Stimulated activated CD4-positive, alpha-beta T cell treated with anti-CD3 and anti-CD28 coated beads, Interleukin-1b, Interleukin-23, amount 100 ng/mL, for 4 hours (primary cell): Measurements from ENCODE around the gene STUM.
A peak's percentile ranks its signal among the peaks of the same experiment; 100 is the strongest.
"Not testable (repeated sequence)": the region's sequence is repeated elsewhere in the genome, so short reads cannot be mapped to it uniquely, and the experiment has no call there.

Experiments
- DNase-seq, 2 donors: peaks; one replicate each; pipeline ENCODE4 v3.0.0-alpha.2; 2020; ENCODE audit warnings: low read depth in 2 of 2

STUM gene

DNA sequence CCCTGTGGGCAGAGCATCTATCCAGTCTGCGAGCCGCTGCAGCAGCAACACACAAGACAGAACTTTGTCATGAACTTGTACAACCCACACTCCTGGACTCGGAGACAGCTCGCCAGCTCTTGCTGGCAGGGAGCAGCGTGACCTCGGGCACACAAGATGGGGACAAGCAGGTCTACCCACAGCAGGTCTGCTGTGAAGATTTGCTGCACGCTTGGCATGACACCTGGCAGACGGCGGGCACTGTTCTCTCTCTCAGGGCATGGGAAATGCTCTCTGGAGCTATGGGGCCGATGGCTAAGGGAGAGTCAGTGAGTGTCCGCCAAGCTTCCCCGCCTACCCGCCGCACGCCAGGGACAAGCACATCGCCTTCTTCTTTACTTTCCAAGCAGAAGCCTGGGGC is 90.0 kb downstream of the STUM start:
- DNase-seq: no peak

DNA sequence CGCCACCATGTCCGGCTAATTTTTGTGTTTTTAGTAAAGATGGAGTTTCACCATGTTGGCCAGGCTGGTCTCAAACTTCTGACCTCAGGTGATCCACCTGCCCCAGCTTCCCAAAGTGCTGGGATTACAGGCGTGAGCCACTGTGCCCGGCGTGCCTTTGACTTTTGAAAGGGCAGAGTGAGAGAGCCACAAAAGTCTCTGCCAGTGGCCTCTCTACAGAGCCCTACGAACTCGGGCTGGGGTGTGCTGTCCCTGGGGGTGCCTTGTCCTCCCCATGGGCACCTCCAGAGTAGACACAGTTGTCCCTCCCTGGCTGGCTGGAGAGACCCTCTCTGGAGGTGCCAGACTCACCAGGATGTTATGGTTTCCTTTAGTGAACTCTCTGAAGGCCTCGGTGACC is 90.6 kb downstream of the STUM start:
- DNase-seq: not testable (repeated sequence)

GRCh38 chr1:226639631-226640061 is 91.1 kb downstream of the STUM start:
- DNase-seq: no peak

- DNase-seq: no peak
These were observed 92.0 kb downstream of the STUM start for GRCh38 chr1:226640321-226641136.

DNA sequence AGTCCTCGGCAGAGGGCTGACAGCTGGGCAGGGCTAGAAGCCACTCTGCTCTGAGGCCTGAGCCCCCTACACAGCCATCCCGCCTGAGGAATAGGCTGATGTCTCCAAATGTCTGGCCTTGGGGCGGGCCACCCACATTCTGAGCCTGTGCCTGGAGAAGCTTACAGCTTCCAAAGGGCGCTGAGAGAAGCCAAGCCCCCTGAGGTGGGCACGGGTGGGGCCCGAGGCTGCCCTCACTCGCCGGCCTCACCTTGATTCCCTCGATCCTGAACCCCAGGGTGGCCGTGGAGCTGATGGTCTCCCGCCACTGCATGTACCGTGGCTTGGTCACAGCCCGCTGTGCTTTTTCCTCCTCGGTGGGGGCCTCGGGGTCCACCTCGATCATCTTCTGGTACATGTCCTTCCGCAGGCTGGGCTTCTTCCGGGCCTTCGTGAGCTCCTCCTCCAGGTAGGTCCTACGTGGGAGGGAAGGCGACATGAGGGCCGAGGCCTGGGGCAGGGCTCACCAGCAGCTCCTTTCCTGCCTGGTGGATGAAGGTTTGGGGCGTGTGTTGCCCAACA is 93.2 kb downstream of the STUM start:
- no peak for DNase-seq

- DNase-seq: no peak
These were observed 93.9 kb downstream of the STUM start for GRCh38 chr1:226642421-226642820.

DNA sequence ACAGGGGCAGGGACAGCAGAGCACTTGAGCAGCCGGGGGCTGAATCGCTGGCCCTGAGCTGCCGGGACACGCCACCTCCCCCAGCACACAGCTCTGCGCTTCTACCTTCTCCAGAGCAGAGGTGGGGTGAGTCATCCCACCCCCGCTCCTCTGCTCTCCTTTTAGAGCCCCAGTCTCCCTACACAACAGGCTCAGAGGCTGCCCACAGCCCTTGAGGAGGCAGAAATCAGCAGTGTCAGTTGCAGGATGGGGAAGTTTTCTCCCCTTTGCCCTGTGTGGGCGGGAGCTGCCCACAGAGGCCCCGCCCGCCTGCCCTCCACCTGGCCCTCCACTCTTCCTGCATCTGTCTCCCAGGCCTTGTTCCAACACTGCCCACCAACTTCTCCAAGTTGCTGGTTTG is 94.6 kb downstream of the STUM start:
- DNase-seq: peak; percentile 64 to 69

- DNase-seq: no peak
These were observed 95.3 kb downstream of the STUM start for GRCh38 chr1:226643611-226644540.

DNA sequence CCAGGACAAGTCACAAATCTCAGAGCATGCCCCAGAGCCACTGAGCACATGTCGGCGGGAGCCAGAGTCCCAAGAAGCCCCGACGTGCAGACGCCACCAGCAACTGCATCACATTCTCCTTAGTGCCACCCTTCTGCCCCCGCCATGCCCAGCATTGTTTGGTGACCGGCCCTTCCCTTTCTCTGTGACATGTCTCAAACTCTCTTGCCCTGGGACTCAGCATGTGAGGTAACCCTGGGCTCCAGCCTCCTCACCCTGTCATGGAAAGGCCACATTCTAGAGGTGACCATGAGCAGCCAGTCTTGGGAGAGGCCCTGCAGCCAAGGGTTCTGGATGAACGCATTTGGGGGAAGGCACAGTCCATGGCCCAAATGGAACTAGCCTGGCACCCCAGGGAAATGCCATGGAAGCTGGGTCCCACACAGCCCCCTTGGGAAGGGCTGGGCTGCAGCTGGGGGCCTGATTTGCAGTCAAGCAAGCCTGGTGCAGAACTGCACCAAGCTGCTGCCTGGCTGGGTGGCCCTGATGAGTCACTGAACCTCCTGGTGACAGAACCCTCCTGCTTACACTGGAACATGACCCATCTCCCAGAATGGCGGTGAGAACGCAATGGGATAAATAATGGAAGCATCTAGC is 96.1 kb downstream of the STUM start:
- DNase-seq: no peak

DNA sequence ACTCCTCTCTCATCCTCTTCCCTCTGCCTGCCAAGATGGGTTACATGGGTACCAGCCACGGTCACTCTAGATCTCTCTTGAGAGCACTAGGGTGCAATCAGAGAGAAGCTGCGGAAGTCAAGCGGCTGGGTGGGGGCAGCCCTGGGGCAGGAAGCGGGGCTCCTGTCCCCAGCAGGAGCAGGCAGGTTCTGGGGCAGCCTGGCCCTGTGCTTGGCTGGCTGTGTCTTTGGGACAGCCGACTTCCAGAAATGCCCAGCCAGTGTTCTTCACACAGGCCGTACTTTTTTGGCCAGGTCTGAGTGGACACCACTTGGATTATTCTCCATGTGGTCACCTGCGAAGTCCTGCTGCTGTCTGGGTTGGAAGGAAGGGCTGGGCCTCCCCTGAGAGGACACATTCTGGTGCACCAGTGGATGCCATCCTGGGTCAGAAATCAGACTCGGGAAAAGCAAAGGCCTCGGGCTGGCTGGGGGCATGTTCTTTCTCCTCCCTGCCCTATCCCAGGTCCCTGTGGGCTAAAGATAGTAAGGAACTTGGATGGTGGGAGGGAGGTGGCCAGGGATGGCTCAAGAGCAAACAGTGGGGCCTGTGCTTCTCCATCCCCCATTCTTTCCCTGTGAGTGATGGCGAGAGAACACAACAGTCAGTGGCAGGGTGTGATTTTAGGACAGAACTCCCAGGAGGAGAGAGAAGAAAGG is 96.9 kb downstream of the STUM start:
- DNase-seq: no peak

- no peak for DNase-seq
These were observed 97.7 kb downstream of the STUM start for GRCh38 chr1:226646026-226646869.

- DNase-seq: no peak
These were observed 98.4 kb downstream of the STUM start for GRCh38 chr1:226646870-226647449.

DNA sequence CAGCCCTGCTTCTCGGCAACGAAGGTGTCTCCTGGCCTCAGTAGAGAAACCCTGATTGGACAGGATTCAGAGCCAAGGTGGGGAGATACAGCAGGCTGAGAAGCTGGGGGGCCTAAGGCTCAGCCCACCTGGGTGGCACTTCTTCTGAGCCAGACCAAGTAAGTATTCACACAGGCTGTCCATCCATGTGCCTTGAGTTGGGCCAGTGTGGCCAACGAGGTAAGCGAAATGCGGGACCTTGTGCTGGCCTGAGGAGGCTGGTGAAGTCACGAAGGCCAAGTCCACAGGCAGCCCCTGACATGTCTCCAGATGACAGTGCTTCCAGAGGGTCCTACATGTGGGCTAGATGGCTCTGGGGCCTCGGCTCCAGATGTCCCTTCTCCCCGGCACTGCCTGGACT is 99.2 kb downstream of the STUM start:
- no peak for DNase-seq

GRCh38 chr1:226648421-226648820 is 99.9 kb downstream of the STUM start:
- DNase-seq: no peak

- DNase-seq: no peak
These were observed 100.7 kb downstream of the STUM start for GRCh38 chr1:226649244-226649643.

DNA sequence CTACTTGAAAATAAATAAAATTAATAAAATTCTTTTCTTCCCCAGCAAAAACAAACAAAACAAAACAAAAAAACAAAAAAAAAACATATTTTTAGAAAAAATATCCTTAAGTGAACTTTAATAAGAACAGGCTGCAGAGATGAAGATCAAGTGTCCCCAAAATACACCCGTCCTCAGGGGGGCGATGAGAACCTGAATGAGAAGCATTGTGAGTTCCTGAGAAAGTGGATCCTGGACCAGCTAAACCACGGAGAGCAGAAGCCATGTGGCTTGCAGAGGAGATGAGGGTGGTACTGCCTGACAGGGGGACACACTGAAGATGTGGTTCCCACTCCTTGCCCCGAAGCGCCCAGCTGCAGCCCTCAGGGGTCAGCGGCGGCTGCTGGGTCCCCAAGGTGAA is 101.2 kb downstream of the STUM start:
- no peak for DNase-seq

GRCh38 chr1:226650236-226650841 is 101.8 kb downstream of the STUM start:
- no peak for DNase-seq

DNA sequence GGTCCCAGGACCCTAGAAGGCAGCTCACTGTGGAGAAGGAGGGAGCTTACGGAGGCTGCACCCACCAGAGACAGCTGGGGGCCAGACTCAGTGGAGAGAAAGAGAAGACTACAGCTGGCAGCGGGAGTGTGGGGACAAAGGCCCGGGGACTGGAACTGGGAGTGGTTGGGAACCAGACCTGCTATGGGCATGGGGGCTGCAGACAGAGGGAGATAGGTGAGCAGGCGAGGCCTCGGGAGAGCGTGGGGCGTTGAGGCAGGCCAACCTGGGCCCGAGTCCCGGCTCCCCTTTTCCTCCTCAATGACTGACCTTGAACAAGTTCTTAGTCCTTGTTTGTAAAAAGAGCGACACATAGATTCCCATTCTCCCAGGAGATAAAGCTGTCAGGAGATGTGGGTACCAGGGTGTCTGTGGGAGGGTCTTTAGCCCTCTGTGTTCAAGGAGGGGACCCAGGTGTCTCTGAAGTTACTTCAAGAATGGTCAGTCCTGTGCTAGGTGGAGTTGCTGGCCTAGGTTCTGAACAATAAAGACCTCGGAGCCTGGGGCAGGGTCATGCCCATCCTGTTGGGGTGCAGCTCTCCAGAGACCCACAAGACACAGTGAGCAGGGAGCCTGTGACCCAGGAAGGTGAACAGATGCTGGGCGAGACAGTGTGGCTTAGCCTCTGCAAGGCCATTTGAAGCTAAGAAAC is 102.6 kb downstream of the STUM start:
- DNase-seq: no peak

DNA sequence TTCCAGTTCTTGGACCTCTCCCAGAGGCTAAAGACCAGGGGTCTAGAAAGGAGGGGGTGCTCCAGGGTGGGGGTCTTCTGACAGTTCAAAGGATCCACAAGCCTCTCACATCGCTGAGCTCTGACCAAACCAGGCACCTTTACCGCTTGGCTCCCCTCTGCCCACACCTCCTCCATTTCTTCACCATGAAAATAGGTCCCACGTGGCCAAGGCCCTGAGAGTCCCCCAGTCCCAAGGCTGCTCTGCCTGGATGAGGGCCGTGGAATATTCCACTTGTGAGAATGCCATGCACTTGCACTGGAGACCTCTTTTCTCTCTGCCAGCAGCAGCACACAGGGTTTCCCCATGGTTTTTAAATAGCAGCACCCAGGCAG is 103.2 kb downstream of the STUM start:
- DNase-seq: no peak
